GM21360 (cell line): Measurements from ENCODE around the gene ARTN.

Experiments
- ATAC-seq: cut with Tn5 transposase; IDR thresholded peaks from one replicate; pipeline ENCODE4 v1.9.1; 2021; ENCODE audit warnings: mild to moderate bottlenecking, moderate library complexity; ENCODE audit not compliant: unreplicated experiment

ARTN gene

DNA sequence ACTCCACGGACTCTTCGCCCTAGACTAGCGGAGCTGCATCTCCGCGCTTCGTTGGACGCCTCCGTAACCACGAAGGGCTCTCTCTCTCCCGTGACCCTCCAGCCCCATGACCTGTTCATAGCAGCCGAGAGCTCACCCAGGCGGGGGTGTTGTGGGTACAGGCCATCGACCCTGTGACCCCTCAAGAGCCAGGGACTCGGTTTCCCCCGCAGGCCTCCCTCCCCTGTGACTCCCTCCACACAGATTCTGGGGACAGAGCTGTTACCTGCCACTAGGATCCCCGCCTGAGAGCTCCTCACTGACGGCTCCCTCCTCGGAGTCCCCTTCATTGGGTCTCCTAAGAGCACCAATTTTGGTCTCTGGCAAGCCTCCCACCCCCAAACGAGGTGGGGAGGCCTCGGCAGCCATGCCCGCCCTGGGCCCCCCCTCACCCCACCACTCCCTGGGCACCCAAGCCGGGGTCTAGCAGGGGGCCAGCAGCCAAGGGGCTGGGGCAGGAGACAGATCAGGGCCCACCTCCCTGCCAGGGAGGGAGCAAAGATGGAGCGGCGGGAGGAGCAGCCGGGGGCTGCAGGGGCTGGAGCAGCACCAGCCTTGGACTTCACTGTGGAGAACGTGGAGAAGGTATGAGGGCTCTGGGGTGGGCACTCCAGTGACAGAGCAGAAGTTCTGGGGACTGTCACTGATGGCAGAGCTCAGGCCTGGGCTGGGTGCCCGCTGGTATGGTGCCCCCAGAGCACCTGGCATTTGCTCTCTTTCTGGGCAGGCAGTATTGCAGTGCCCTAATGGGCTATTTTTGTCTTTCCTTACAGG lies 13.7 kb downstream of the ARTN start:
- peak; percentile 21 for ATAC-seq

DNA sequence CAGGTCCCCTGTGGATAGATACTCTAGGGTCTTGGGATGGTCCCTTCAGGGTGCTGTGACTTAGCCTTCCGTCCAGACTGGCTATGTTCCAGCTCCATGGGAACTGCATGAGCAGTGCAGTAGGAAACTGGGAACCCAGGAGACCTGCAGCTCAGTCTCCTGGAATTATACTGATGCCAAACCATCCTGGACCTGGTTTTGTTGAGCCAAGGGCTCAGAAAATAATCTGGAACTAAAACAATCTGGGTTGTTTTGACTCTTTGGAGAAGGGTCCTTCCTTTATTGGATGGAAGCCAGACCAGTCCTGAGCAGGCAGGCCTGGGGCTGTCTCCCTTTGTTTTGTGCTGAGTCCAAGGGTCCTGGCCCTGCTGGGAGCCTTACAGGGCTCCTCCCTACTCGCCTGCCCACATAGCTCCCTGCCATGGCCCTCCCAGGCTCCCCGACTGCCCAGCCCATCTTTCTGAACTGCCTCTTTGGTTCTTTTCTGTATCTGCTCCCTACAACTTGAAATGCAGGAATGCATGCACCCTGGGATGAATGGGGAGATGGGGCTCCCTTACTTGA lies 14.4 kb downstream of the ARTN start:
- no peak for ATAC-seq

DNA sequence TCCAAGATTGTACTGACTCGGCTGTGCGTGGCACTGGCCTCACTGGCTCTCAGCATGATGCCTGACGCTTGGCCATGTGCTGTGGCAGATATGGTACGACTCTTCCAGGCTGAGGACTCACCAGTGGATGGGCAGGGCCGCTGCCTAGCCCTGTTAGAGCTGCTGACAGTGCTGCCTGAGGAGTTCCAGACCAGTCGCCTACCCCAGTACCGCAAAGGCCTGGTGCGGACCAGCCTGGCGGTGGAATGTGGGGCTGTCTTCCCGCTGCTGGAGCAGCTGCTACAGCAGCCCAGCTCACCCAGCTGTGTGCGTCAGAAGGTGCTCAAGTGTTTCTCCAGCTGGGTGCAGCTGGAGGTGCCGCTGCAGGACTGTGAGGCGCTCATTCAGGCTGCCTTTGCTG lies 16.1 kb downstream of the ARTN start:
- no peak for ATAC-seq

DNA sequence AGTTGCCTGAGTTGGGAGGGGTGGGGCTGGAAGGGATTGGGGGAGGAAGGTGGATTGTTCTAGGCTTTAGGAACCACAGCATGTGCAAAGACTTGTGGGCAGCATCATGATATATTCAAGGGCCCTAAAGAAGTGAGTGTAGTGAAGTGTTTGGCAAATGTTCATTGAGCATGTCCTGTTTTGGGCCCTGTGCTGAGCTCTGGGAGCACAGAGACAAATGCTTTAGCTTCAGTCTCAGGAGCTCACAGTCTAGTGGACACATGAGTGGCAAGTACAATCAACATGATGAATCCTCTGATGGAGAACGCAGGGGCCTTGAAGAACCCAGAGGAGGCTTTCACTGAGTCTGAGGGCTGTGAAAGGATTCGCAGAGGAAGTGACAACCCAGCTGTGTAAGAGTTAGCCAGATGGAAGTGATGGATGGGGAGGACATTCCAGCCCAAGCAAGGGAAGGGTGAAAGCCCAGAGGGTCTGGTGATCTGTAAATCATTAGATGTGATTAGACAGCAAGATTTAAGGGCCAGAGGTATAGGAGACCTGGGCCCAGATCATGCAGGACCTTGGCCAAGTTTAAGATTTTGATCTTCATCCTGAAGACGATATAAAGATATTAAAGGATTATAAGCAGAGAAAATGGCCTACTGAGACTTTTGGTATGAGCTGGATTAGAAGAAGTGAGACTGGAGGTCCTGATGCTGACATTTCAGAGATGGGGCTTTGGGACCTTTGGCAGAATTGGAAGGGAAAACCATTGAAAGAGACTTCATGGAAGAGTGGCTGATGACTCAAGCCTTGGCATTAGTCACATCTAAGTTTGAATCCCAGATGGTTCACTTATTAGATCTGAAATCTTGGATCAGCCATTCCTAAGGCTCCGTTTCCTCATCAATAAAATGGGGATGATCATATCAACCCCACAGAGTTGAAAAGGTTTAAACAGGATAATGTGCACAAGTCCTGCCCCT lies 17.7 kb downstream of the ARTN start:
- ATAC-seq = no peak

DNA sequence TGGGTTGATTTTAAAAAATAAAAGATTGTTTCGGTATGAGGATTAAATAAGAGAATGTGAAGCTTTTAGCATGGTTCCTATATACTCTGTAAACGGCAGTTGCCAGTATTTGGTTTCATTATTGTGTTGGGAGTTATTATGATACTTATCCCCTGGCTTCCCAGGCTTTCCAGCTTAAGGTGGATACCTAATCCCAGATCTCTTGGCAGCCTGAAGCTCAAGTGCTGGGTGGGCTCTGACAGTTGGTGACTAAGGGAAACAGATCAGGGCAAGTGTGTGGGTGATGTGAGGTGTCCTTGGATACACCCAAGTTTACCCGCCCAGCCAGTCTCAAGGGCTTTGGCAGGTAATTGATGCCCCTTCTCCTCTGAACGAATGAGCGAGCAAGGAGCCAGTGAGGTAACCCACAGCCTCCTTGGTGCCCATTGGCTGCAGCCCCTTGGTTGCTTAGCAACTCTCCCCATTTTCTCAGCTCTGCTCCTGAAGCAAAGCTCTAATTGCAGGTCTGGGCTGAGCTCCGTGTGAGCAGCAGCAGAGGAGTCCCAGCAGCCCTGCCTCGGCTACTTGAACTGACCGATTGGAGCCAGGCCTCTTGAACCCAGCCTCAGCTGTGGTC lies 19.2 kb downstream of the ARTN start:
- no peak for ATAC-seq

DNA sequence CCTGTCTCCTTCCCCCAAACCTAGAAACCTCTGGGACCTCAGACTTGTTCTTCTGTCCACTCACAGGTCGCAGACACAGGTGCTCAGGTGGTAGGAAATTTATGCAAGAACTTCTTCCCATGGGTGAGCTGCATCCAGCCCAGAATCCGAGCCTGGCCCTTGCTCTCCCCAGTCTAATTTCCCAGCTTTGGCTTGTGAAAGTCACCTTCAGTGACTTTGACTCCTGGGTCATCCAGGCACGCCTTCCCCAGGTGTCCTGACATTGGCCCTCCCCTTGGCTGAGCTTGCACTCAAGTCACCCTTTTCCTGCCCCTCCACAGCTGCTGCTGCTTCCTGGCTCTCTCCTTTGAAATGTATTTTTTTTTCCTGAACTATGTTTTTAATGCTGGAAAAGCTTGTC lies 19.8 kb downstream of the ARTN start:
- ATAC-seq = no peak

DNA sequence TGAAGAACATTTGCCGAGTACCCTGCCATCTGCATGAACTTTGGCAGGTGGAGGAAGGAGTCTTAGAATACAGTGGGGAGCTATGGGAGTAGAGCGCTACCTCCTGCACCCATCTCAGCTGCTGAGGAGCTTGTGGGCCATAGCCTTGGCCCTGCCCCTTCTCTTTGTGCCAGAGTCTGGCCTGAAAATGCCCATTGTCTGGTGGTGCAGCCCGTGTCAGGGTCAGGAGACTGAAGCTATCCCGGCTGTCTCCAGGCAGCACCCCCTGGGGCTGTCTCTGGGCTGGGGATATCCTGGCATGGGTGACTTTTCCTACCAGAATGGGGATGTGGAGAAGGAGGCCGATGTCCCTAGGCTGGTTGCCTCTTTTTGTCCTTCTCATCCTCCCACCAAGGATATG lies 20.4 kb downstream of the ARTN start:
- no peak for ATAC-seq

DNA sequence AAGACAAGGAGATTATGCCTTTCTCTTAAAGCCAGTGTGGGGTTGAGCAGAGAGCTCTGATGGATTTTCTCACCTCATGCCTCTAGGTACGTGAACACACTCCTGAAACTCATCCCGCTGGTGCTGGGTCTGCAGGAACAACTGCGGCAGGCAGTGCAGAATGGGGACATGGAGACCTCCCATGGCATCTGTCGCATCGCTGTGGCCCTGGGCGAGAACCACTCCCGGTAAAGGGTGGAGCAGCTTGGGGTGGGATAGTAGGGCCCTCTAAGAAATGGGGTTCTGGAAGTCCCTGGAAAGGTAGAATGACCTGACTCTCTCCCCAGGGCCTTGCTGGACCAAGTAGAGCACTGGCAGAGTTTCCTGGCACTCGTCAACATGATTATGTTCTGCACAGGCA lies 22.6 kb downstream of the ARTN start:
- no peak for ATAC-seq

DNA sequence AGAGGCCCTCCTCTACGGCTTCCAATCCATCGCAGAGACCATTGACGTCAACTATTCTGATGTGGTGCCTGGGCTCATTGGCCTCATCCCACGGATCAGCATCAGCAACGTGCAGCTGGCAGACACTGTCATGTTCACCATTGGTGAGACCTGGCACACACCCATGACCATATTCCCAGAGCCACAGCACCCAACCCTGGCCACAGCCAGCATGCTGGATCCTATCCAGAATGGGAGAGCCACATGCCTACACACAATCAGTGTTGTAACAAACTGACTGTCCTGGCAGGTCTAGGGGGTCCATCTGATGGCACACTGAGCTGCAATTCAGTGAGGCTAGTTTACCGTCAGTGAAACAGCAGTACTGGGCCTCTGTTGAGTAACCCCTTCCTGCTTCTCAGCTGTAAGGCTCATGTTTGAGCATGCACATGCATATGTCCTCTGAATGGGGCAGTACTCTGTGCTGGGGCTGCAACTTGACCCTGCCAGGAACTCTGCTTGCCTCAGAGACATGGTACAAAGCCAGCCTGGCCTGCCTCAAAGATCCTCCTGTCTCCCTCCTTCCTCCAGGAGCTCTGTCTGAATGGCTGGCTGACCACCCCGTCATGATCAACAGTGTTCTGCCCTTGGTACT lies 23.9 kb downstream of the ARTN start:
- ATAC-seq = no peak

DNA sequence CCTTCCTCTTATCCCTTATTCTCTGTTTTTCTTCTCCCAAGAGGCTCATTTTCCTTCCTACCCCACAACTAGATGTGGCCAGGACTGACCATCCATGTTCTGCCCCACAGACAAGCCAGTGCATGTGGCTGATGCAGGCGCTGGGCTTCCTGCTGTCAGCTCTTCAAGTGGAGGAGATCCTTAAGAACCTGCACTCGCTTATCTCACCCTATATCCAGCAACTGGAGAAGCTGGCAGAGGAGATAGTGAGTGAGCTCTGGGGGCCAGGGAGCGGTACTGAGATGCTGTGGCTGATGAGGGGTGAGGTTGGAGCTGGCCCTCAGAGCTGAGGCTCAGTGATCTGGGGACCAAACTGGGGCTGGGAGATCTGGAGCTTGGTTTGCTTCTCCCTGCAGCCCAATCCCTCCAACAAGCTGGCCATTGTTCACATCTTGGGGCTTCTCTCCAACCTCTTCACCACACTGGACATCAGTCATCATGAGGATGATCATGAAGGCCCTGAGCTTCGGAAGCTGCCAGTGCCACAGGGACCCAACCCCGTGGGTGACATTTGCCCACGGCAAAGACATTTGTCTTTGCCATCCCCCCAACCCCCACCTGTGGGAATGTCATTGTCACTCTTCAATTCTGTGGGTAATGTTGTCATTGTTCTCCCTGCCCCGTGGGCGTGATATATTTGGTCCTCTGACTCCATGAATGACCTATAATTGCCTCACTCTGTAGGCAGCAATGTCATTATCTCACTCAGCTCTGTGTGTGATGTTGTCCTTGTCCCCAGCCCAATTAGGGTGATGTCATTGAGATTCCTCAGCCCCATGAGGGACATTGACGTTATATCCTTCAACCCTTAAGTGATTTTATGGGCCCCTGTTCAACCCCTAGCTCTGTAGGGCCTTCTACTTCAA lies 25.0 kb downstream of the ARTN start:
- ATAC-seq = no peak

DNA sequence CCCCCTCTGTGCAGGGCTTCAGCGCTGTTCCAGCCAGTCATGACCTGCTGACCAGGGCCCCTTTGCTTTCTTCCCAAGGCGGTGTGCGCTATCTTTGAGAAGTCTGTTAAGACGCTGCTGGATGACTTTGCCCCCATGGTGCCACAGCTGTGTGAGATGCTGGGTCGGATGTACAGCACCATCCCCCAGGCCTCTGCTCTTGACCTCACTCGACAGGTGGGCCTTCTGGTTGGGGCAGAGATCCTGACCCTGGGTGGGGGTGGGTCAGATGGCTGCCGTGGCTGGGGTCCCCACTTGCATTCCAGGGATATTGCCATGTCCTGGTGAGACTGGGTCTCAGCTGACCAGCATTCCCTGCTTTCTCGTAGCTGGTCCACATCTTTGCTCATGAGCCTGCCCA lies 27.2 kb downstream of the ARTN start:
- no peak for ATAC-seq

DNA sequence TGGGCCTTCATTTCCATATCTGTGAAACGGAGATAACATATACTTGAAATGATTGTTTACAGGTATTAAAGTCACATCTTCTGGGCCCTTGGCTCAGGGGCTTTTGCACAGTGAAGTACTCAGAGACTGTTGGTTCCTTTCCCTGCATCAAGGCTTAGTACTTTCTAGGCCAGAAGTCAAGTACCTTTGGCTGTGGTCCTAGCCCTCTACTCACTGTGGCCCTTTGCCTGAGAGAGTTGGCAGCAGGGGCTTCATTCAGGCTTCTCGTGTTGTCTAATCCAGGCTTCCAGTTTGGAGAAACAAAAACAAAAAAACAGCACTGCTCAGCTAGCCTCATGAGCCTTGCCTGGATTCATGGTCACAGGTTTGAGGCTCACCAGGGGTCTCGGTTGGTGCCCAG lies 28.1 kb downstream of the ARTN start:
- ATAC-seq = no peak

DNA sequence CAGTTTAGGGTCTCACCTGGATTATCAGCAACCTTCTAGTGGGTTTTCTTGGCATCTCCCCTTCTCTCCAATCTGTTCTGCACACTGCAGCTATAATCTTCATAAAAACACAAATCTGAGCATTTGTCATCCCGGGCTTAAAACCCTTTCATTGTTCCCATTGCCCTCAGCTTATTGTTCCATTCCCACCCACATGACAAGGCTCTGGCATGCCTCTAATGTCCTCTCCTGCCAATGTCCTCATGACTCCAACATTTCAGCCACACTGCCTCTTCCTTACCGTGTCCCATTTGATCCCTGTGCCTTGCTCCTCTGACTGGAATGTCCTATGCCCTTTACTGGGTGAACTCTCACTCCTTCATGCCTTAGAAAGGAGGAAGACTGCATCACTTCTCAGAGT lies 28.7 kb downstream of the ARTN start:
- no peak for ATAC-seq

DNA sequence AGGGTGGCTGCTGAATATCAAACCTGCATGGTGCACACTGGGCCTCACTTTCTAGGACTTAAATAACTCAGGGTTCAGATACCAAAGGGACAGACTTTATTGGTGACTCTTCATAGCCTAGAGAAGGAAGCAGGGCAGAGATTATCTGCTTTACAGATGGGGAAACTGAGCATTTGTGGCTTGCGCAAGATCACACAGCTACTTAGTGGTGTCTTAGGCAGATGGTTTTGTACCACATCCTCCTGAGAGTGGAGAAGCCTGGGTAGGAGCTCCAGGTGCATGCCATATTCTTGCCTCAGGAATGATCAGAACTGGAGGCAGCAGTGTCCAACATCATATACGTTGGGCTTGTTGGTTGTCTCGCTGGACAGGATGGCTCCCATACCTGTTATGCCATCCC lies 29.4 kb downstream of the ARTN start:
- ATAC-seq = no peak

DNA sequence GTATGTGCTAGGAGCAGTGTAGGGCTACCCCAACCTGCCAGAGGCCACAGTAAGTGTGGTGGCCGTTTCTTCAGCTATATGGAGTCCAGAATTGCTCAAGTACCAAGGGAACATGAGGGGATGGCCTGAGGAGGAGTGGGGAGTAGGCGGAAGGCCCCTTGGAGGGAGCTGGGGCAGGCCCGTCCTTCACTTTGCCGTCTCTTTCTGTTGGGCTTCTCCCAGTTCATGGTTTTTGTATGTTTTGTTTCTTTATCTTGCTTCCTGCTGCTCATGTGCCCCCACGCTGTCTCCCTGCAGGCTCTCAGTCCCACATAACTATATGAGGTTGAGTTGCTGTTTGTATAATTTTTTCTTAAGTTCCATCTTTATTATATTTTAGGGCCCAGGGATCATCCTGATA lies 30.3 kb downstream of the ARTN start:
- no peak for ATAC-seq

DNA sequence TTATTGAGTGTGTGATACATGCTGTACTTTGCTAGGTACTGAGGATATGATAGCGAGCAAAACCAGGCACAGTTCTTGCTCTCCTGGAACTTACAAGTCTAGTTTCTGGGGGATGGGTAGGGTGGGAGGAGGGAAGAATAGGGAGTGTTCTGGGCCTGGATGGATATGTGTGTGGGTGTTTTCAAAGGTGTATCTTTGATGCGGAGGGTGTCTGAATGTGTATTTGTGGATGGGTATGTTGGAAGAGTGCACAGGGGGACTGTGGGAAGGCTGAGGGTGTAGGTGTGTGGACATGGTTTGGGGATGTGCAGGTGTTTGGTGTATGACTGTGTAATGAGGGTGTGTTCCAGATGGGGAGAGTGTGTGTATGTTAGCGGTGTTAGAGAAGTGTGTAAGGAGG lies 31.7 kb downstream of the ARTN start:
- ATAC-seq = no peak

DNA sequence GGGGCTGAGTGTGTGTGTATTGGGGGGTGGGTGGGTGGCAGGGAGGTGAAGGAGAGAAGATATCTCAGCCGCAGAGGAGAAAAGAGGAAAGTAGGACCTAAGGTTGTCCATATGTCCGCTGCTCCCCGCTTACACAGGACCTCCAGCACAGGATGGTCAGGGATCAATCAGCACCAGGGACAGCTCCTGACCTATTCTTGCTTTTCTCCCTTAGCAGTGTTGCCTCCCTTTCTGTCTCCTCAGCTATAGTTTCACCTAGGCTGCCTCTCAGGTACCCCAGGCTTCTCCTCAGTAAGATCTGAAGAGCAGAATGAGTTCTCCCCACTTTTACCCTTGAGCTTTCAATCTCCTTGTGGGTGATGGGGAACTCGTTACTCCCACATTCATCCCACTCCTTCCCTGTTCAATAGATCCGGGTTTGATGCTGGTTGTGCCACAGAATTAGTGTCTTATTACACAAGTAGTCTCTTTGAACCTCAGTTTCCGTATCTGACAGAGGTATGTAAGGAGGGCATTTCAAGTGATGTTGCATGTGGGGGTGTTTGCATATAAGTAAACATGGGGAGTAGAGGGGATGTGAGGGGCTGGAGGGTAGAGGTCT lies 34.8 kb downstream of the ARTN start:
- ATAC-seq = no peak

DNA sequence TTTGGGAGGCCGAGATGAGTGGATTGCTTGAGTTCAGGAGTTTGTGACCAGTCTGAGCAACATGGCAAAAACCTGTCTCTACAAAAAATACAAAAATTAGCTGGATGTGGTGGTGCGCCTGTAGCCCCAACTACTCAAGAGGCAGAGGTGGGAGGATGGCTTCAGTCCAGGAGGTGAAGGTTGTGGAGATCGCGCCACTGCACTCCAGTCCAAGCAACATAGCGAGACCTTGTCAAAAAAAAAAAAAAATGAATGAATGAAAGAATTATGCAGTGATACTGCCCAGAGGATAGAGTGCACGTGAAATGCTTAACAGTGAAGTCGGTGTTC lies 35.8 kb downstream of the ARTN start:
- ATAC-seq = no peak

DNA sequence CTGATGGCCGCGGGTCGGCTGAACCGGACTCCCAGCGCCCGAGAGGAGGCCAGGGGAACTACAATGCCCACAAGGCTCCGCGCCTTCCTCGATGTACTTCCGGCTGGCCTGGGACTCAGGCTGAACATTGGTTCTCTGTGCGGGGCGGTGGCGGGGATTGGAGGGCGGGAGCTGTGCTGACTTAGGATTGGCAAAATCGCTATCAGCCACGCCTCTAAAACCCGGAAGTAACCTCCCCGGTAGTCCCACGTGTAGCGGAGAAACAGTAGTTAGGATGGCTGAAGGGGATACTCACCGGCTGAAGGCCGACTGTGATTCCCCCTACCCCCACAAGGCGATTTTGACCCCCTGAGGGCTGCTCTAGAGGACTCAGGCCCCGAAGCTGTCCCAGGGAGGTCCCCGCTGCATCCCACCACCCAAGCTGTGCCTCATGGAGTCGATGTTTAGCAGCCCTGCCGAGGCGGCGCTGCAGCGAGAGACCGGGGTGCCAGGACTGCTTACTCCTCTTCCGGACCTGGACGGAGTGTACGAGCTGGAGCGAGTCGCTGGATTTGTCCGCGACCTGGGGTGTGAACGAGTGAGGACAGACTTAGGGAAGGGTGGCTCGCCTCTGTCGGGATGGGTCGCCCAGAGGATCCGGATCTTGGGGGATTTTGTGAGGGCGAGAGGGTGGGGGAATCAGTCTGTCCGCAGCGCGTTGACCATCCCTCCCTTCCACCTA lies 36.3 kb downstream of the ARTN start, which contains the start of gene DPH2:
DPH2 (plus strand) TSS at position 265 of the 721 bp plus-strand sequence; CDS start at position 431, 166 bp downstream.
- peak; percentile 82 for ATAC-seq
